H7 (cell line): ENCODE results near the gene SLC35B2. TPM values are rescaled to one million over a fixed set of nuclear protein-coding genes. Genes with fewer than 3 reads are reported as not detected.
A peak's percentile ranks its signal among the peaks of the same experiment; 100 is the strongest.

ENCODE experiments used
- DNase-seq: peaks from one replicate; pipeline ENCODE4 v3.0.0; 2012
- H3K27me3 ChIP-seq: 2 replicates; pipeline ENCODE4 v1.6.0; 2011; ENCODE audit warnings: mild to moderate bottlenecking, low read length; ENCODE audit not compliant: control insufficient read depth, insufficient read depth
- H3K36me3 ChIP-seq: replicated peaks from 2 replicates; pipeline ENCODE4 v1.5.1; 2011; ENCODE audit warnings: low read length; ENCODE audit not compliant: control insufficient read depth, insufficient read depth
- H3K4me3 ChIP-seq: 2 replicates; pipeline ENCODE4 v1.5.1; 2011; ENCODE audit warnings: low read depth, mild to moderate bottlenecking, control low read depth, low read length, moderate library complexity; ENCODE audit not compliant: insufficient read depth
- total RNA-seq: library from RNA; depleted of rRNA; stranded (reverse); fragments of >200 nt; shearing (Covaris generic); gene quantifications from 2 replicates; pipeline ENCODE4 v1.2.3, GENCODE V29; 2014; rRNA removed

Gene SLC35B2
- 27.2 and 28.7 TPM in 2 replicates for total RNA-seq

DNA sequence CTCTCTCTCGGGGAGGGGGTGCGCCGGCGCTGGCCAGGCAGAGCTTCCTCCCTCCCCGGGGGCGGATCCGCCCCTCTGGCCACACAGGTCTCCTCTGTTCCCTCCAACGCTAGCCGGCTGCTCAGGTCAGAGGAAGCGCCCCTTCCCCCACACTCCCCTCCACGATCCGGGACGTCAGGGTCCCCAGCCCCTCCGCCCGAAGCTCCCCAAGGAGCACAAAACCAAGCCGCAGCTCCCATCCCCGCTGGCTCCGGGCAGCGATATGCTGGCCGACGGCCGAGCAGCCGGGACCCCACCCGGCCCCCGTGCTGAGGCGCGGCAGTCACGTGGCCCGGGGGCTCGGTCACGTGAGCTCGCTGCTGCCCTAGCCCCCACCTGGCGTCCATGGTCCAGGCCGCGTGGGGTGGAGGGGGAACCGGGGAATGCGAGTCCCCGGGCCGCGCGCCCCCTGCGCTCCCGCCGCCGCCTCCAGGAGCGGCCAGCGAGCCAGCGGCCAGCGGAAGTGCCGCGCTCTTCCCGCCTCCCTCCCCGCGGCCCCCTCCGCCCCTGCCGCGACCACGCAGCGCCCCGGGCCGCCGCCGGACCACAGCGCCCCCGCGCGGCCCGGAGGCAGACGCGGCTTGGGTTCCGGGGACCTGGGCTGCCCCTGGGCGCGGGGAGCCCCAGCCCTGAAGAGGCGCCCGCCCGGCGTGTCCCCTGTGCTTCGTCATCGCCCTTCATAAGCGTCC, at the start of gene SLC35B2:
TSS of gene SLC35B2 (minus strand) at position 504 of the 728 bp plus-strand sequence. CDS start at position 386, 118 bp downstream.
- Histone ChIP-seq H3K36me3 (peaks cover 36% of the 10 kb centered on the region), H3K4me3 (peak within 1 kb of the TSS; percentile 70), H3K27me3 (no peaks in the 10 kb centered on the region)
- peak; percentile 97 for DNase-seq

GRCh38 chr6:44306710-44307109, 49.4 kb upstream of the SLC35B2 start:
- Histone ChIP-seq H3K4me3 (no peak overlapping the region), H3K27me3 (no peaks in the 10 kb centered on the region), H3K36me3 (peaks cover 67% of the 10 kb centered on the region)
- no peak for DNase-seq

DNA sequence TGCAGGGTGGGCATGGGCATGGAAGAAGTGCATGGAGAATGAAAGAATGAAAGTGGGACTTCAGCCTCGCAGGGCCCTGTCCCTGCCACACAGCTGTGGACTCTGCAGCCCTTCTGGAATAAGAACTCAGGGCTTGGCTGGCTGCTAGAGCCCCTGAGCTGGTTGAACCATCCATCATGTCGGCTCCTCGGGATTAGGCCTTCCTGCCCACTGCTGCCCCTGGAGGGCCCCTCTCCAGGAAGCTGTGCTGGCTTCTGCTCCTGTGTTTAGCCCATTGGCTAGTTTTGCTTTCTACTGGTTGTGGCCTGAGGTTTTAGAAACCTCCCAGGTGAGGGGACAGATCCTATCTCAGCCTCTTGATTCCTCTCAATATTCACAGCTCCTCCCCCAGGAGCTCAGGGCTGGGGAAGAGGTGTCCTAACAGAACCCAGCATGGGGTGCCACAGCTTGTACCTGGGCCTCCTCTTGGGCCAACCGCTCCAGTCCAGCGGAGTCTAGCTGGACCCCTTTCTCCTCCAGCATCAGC, 47.9 kb upstream of the SLC35B2 start:
- DNase-seq, result no peak
- Histone ChIP-seq H3K27me3 (no peaks in the 10 kb centered on the region), H3K4me3 (no peak overlapping the region), H3K36me3 (peaks cover 60% of the 10 kb centered on the region)

- DNase-seq, result peak; percentile 91
- no peaks in the 10 kb centered on the region for H3K27me3 ChIP-seq
- peaks cover 54% of the 10 kb centered on the region for H3K36me3 ChIP-seq
- no peak overlapping the region for H3K4me3 ChIP-seq
These were observed 47.2 kb upstream of the SLC35B2 start for GRCh38 chr6:44304282-44305199.

- peaks cover 47% of the 10 kb centered on the region for H3K36me3 ChIP-seq
- no peaks in the 10 kb centered on the region; the same call in 1 of the 2 replicates for H3K27me3 ChIP-seq
- no peak overlapping the region for H3K4me3 ChIP-seq
- no peak for DNase-seq
These were observed 46.5 kb upstream of the SLC35B2 start for GRCh38 chr6:44303842-44304241.

DNA sequence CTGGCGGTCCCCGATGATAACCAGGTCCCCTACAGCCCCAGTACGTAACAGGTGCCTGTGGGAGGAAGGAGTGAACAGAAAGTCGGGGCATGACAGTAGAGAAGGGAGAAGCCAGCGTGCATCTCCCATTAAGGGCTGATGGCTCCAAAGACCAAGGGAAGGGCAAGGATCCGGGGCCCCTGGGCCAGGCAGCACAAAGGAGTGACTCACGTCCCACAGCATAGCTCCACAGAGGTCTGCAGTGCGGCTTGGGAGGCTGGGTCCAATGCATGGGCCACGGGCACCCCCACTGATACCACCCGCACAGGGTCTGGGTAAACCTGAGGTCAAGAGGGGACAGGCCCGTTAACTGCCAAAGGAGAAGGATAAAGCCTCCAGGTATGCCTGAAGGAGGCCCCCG, 45.5 kb upstream of the SLC35B2 start:
- DNase-seq, result no peak
- Histone ChIP-seq H3K27me3 (peaks cover 8% of the 10 kb centered on the region), H3K4me3 (no peak overlapping the region), H3K36me3 (peaks cover 46% of the 10 kb centered on the region)

DNA sequence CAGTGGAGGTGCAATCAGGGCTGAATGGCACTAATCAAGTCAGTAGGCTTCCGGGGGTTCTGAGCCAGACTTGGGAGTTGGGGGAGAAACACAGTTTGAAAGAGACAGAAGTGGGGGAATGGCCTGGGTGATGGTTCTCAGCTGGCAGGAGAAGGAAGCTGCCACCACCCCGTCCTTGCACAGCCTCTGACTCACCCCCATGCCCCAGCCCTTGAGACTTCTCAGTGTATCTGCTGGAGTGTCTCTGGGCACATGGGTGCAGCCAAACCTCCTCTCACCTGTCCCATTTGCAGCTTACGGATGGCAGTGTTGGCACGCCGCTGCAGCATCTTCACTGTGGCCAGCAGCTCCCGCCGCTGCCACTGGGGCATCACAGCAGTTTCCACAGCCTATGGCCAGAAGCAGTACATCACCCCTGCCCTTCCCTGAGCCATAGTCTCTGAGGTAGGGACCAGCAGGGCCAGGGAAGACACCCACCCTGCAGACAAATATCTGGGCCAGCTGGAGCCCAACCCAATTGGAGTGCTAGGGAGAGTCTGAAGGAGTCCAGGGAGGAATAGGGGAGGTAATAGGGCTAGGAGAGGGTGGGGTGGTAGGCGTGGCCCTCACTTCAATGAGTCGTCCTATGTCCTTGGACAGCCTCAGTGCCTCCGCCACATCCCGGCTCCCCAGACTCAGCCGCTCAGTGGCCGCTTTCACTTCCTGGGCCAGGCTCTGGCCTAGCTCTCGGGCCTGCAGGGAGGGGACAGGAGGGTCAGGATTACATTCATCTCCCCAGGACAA, 44.6 kb upstream of the SLC35B2 start:
- peaks cover 16% of the 10 kb centered on the region for H3K27me3 ChIP-seq
- no peak overlapping the region for H3K4me3 ChIP-seq
- no peak for DNase-seq
- peaks cover 46% of the 10 kb centered on the region for H3K36me3 ChIP-seq

GRCh38 chr6:44301106-44301505, 43.8 kb upstream of the SLC35B2 start:
- no peak for DNase-seq
- H3K36me3 ChIP-seq, result peaks cover 43% of the 10 kb centered on the region

DNA sequence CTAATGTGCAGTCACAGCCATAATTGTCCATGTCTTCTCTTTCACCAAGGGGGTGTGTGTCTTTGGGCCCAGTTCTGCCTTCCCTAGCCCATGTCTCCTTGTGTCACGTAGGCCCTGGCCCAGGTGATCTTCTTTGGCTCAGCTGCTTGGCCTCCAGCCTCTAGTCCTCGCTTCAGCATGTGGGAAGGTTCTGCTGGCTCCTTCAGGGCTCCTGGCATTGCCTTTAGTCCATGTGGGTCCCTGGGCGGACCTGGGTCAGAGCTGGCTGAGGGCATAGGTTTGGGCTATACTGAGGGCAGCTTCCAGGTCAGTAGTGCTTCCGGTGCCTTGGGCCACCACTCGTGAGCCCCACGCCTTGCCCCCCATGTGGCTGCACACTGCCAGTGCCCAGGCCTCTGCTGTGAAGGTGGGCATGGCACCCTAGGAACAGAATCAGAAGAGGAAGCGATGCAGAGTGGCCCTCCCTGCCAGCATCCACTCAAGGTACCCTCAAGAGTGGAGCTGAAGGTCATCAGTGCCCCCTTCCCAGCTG, 43.0 kb upstream of the SLC35B2 start:
- no peak for DNase-seq
- Histone ChIP-seq H3K4me3 (no peak overlapping the region), H3K36me3 (peaks cover 36% of the 10 kb centered on the region), H3K27me3 (peaks cover 31% of the 10 kb centered on the region)

More at GRCh38 chr6:44301106-44301505, 43.8 kb upstream of the SLC35B2 start:
- Histone ChIP-seq H3K4me3 (no peak overlapping the region), H3K27me3 (peaks cover 25% of the 10 kb centered on the region)

- H3K27me3 ChIP-seq, result peaks cover 37% of the 10 kb centered on the region
- no peak for DNase-seq
- peaks cover 25% of the 10 kb centered on the region for H3K36me3 ChIP-seq
These were observed 41.5 kb upstream of the SLC35B2 start for GRCh38 chr6:44298864-44299263.

DNA sequence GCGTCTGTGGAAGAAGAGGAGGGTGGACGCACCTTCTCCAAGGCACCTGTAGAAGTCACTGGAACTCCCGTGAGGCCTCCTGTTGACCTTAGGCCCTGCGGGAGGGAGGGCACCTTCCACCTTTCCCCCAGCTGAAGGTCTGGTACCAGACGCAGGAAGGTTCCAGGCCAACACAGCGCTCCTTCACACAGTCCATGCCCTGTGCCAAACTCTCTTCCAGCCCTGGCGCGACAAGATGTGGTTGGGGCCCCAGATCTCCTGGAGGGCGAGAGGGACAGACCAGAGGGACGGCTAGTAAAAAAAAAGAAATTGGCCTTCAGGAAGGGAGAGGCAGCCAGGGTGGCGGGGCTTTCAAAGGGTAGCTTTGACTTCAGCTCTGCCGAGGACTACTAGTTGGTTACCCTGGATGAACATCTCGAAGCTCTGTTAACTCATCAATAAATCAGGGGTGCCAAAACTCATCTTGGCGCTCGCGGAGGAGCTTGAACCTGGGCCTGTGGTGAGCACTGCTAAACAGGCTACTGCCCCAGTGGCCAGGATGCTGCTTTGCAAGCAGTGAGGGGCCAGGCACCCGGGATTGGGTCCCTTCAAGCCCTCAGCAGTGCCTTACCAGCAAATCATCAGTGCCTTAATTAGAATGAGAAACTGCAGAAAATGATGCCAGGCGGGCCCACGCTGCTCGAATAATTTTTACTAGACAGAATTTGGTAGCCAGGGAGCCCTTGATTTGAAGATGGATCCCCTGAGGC, 40.9 kb upstream of the SLC35B2 start:
- Histone ChIP-seq H3K27me3 (peaks cover 37% of the 10 kb centered on the region), H3K36me3 (peaks cover 20% of the 10 kb centered on the region), H3K4me3 (peak overlapping the region; percentile 73)
- DNase-seq, result peak; percentile 76

More at GRCh38 chr6:44298864-44299263, 41.5 kb upstream of the SLC35B2 start:
- no peak overlapping the region for H3K4me3 ChIP-seq

DNA sequence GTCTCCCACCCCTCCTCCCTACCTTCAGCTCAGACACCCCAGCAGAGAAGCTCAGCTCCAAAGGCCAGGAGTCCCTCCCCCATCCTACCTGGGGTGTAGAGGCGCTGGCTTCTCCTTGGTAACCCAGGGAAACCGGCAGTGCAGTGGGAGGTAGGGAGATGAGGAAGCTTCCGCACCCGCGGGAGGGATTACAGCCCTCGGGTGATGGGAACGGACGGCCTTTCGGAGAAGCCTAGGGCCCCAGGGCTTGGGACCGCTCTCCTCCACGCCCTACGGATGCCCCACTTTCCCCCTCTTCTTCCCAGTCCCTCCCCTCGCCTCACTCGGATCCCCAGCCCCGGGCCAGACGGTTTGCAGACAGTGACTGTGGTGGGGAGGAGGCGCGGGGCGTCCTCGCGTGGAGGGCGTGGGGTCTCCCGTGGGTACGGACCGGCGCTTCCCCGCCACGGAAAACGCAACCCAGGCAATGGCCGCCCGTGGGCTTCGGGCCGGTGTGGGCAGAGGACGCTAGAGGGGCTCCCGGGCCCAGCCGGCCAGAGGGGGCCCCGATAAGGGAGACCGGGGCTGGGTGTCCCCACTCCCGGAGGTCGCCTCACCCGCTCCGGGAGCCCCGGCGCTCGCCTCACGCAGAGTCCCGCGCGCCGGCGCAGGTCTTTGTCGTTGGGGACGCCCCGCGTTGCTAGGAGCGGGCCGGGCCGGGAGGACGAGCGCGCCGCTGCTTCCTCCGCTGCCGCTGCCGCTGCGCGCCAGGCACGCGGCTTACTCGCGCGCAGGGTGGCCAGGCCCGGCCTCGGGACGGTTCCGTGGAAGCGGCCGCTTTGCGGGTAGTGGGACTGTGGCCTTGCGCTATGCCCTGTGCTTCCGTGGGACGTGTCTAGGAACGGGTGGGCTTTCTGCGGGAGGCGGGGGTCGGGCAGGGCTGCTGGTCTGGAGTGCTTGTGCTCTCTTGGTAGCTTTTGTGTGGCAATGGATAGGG, 40.0 kb upstream of the SLC35B2 start:
- Histone ChIP-seq H3K36me3 (peaks cover 14% of the 10 kb centered on the region), H3K4me3 (peak overlapping the region; percentile 73), H3K27me3 (peaks cover 37% of the 10 kb centered on the region)
- DNase-seq, result peak; percentile 94
